Esophagus squamous epithelium (tissue), 5 donors: ENCODE results near the gene BLOC1S4. TPM values are rescaled to one million over a fixed set of nuclear protein-coding genes. Genes with fewer than 3 reads are reported as not detected.

Source experiments
- DNase-seq: peaks from one replicate; lab custom pipeline; 2025; lab: John Stamatoyannopoulos, UW
- H3K27ac ChIP-seq, 4 donors: fragments of 200-600 bp; sonication (generic); one replicate each; pipeline ENCODE4 v1.5.1; 2016 to 2019; ENCODE audit warnings: mild to moderate bottlenecking in 1 of 4
- H3K27me3 ChIP-seq, 4 donors: fragments of 200-600 bp; sonication (generic); 1 replicate in 3 of 4; 2 replicates in 1 of 4; pipeline versions ENCODE4 v1.5.1 to v1.6.0; 2017 to 2021; ENCODE audit warnings: antibody characterized with exemption in 1 of 4
- H3K36me3 ChIP-seq, 3 donors: fragments of 200-600 bp; sonication (generic); one replicate each; pipeline ENCODE4 v1.5.1; 2016 to 2019
- H3K4me1 ChIP-seq, 3 donors: fragments of 200-600 bp; sonication (generic); one replicate each; pipeline ENCODE4 v1.5.1; 2017 to 2019
- H3K4me3 ChIP-seq, 4 donors: fragments of 200-600 bp; sonication (generic); 1 replicate in 3 of 4; 2 replicates in 1 of 4; pipeline ENCODE4 v1.5.1; 2016 to 2019; ENCODE audit warnings: mild to moderate bottlenecking in 2 of 4, moderate library complexity in 1 of 4
- H3K9me3 ChIP-seq, 3 donors: fragments of 200-600 bp; sonication (generic); one replicate each; pipeline ENCODE4 v1.5.1; 2016 to 2019
- CTCF ChIP-seq, 6 experiments: fragments of 450-650 bp in 4 of 6; fragments of 200-600 bp in 2 of 6; sonication (generic) in 2 of 6; IDR thresholded peaks; one replicate each; pipeline ENCODE4 v1.5.1; 2016 to 2019; ENCODE audit warnings: antibody characterized with exemption in 6 of 6, mild to moderate bottlenecking in 4 of 6, moderate library complexity in 4 of 6
- POLR2A ChIP-seq, 4 donors: fragments of 450-650 bp; IDR thresholded peaks; one replicate each; pipeline ENCODE4 v1.6.1; 2017; ENCODE audit warnings: antibody characterized with exemption in 4 of 4, mild to moderate bottlenecking in 4 of 4, moderate library complexity in 3 of 4
- WGBS, 2 donors: methylation state at CpG; one replicate each; pipeline ENCODE4 v1.1.5; 2018; 5-methylcytosine and 5-hydroxymethylcytosine counted together
- intact Hi-C: fragments of 100-400 bp; cut with DNase I; formaldehyde crosslinking; loops from one replicate; pipeline ENCODE4 v1.15.0; 2022
- total RNA-seq, 4 donors: library from RNA; depleted of rRNA; stranded (reverse); fragments of >200 nt; gene quantifications; one replicate each; pipeline ENCODE4 v1.1.0, GENCODE V29; 2016
- donor health status: DM: yes; HTN: yes; CAD: no.

The BLOC1S4 gene
- total RNA-seq, 4 donors from 2014 or later: 12.4 to 19.6 (median 14.3) TPM

GRCh38 chr4:6686104-6686787, 29.7 kb upstream of the BLOC1S4 start:
- TF ChIP-seq POLR2A (IDR thresholded peaks at IDR 0.05) (no peak), CTCF (IDR thresholded peaks at IDR 0.05) (no peak)
- Histone ChIP-seq H3K27me3 (no peaks in the 10 kb centered on the region), H3K4me3 (no peak overlapping the region), H3K4me1 (peaks cover 10 to 36% (median 22%) of the 10 kb centered on the region in 3 donors), H3K36me3 (no peaks in the 10 kb centered on the region), H3K27ac (no peak overlapping the region), H3K9me3 (no peaks in the 10 kb centered on the region)
- intact Hi-C loops: no loop called here
- 54 to 74% methylated on average over 3 to 4 of the region's 4 CpGs for WGBS, 2 donors
- DNase-seq: no peak

- intact Hi-C loops: no loop called here
- TF ChIP-seq POLR2A (IDR thresholded peaks at IDR 0.05) (no peak), CTCF (IDR thresholded peaks at IDR 0.05) (peak in 3 of 6 experiments; percentile 8 to 37 (median 20))
- Histone ChIP-seq H3K4me1 (peaks cover 12 to 46% (median 22%) of the 10 kb centered on the region in 3 donors), H3K27ac (peak overlapping the region; percentile 69 to 84 (median 76)), H3K36me3 (no peaks in the 10 kb centered on the region), H3K4me3 (peak overlapping the region in 2 of 4 donors; percentile 32 to 38), H3K27me3 (no peaks in the 10 kb centered on the region), H3K9me3 (no peaks in the 10 kb centered on the region)
- WGBS, 2 donors: 88 to 89% methylated on average over 16 to 18 of the region's 24 CpGs
- no peak for DNase-seq
These were observed 27.8 kb upstream of the BLOC1S4 start for GRCh38 chr4:6687947-6688878.

- peaks cover 19 to 53% (median 28%) of the 10 kb centered on the region in 3 donors for H3K4me1 ChIP-seq
- H3K27me3 ChIP-seq: no peaks in the 10 kb centered on the region
- peak overlapping the region in 3 of 4 donors; percentile 2 to 38 (median 32) for H3K4me3 ChIP-seq
- no peaks in the 10 kb centered on the region for H3K9me3 ChIP-seq
- TF ChIP-seq CTCF (IDR thresholded peaks at IDR 0.05) (no peak), POLR2A (IDR thresholded peaks at IDR 0.05) (no peak)
- no peaks in the 10 kb centered on the region for H3K36me3 ChIP-seq
- WGBS, 2 donors: 20 to 38% methylated on average over 3 to 17 of the region's 23 CpGs
- intact Hi-C loops: no loop called here
- no peak for DNase-seq
- H3K27ac ChIP-seq: peak overlapping the region; percentile 69 to 84 (median 76)
These were observed 27.0 kb upstream of the BLOC1S4 start for GRCh38 chr4:6688879-6689505.

GRCh38 chr4:6689506-6689960, 26.4 kb upstream of the BLOC1S4 start:
- Histone ChIP-seq H3K4me3 (peak overlapping the region in 3 of 4 donors; percentile 2 to 38 (median 32)), H3K27me3 (no peaks in the 10 kb centered on the region), H3K4me1 (peaks cover 22 to 59% (median 33%) of the 10 kb centered on the region in 3 donors), H3K27ac (peak overlapping the region; percentile 69 to 84 (median 76)), H3K36me3 (no peaks in the 10 kb centered on the region), H3K9me3 (no peaks in the 10 kb centered on the region)
- WGBS, 2 donors: 63% methylated on average over 8 of the region's 15 CpGs; no CpG with 5 or more reads in 1 of the 2 donors
- no peak for TF ChIP-seq CTCF (IDR thresholded peaks at IDR 0.05)
- no peak for TF ChIP-seq POLR2A (IDR thresholded peaks at IDR 0.05)
- no peak for DNase-seq
- intact Hi-C loops: no loop called here
